VCaP (cell line): Measurements from ENCODE around the gene UBAC2.

Source experiments
- H3K27ac ChIP-seq: fragments of 450-650 bp; 2 replicates; pipeline ENCODE4 v1.5.1; 2017
- CTCF ChIP-seq: fragments of 450-650 bp; conservative IDR thresholded peaks from 2 replicates; pipeline ENCODE4 v1.5.1; 2017; ENCODE audit warnings: mild to moderate bottlenecking, moderate library complexity

The UBAC2 gene

GRCh38 chr13:99305158-99305557 lies 104.5 kb downstream of the UBAC2 start:
- TF ChIP-seq CTCF, result no peak
- no peak overlapping the region for H3K27ac ChIP-seq

- no peak for TF ChIP-seq CTCF
- H3K27ac ChIP-seq, result no peak overlapping the region
These were observed 104.9 kb downstream of the UBAC2 start for GRCh38 chr13:99305566-99305965.

GRCh38 chr13:99307247-99307646 lies 106.6 kb downstream of the UBAC2 start, which contains the start of gene GPR183:
GPR183 (minus strand) TSS chr13:99307399; CDS start chr13:99296145, 11,254 bp downstream.
- no peak within 1 kb of the TSS for H3K27ac ChIP-seq
- TF ChIP-seq CTCF, result no peak

GRCh38 chr13:99307648-99308339 lies 107.1 kb downstream of the UBAC2 start:
- H3K27ac ChIP-seq, result no peak overlapping the region
- TF ChIP-seq CTCF, result no peak

- no peak overlapping the region for H3K27ac ChIP-seq
These were observed 107.9 kb downstream of the UBAC2 start for GRCh38 chr13:99308471-99309087.

GRCh38 chr13:99310382-99311031 lies 109.9 kb downstream of the UBAC2 start:
- no peak overlapping the region for H3K27ac ChIP-seq

More at GRCh38 chr13:99308471-99309087, 107.9 kb downstream of the UBAC2 start:
- TF ChIP-seq CTCF, result no peak

More at GRCh38 chr13:99310382-99311031, 109.9 kb downstream of the UBAC2 start:
- TF ChIP-seq CTCF, result no peak
